Stimulated activated CD8-positive, alpha-beta memory T cell treated with anti-CD3 and anti-CD28 coated beads, Interleukin-7, amount 100 ng/mL, for 1 hour (primary cell): Measurements from ENCODE around the gene DOP1A.

ENCODE experiments used
- DNase-seq, 2 donors: peaks; one replicate each; pipeline ENCODE4 v3.0.0-alpha.2; 2020; ENCODE audit warnings: low read depth in 2 of 2

Gene DOP1A

GRCh38 chr6:83071707-83072106 is 4.2 kb downstream of the DOP1A start:
- no peak for DNase-seq

GRCh38 chr6:83072726-83073125 is 5.3 kb downstream of the DOP1A start:
- no peak for DNase-seq

GRCh38 chr6:83073615-83074014 is 6.1 kb downstream of the DOP1A start:
- DNase-seq: no peak

GRCh38 chr6:83083476-83083875 is 16.0 kb downstream of the DOP1A start:
- no peak for DNase-seq

GRCh38 chr6:83086751-83087150 is 19.3 kb downstream of the DOP1A start:
- no peak for DNase-seq

GRCh38 chr6:83092756-83093399 is 25.4 kb downstream of the DOP1A start:
- no peak for DNase-seq

GRCh38 chr6:83096791-83097190 is 29.3 kb downstream of the DOP1A start:
- DNase-seq: no peak

GRCh38 chr6:83097204-83097603 is 29.7 kb downstream of the DOP1A start:
- no peak for DNase-seq

GRCh38 chr6:83097675-83098074 is 30.2 kb downstream of the DOP1A start:
- no peak for DNase-seq

GRCh38 chr6:83098589-83098988 is 31.1 kb downstream of the DOP1A start:
- DNase-seq: no peak

GRCh38 chr6:83108378-83108777 is 40.9 kb downstream of the DOP1A start:
- no peak for DNase-seq

GRCh38 chr6:83113258-83113657 is 45.8 kb downstream of the DOP1A start:
- no peak for DNase-seq

GRCh38 chr6:83114164-83114563 is 46.7 kb downstream of the DOP1A start:
- DNase-seq: no peak

- no peak for DNase-seq
These were observed 50.3 kb downstream of the DOP1A start for GRCh38 chr6:83117802-83118201.

- no peak for DNase-seq
These were observed 52.4 kb downstream of the DOP1A start for GRCh38 chr6:83119742-83120300.

- no peak for DNase-seq
These were observed 57.1 kb downstream of the DOP1A start for GRCh38 chr6:83124553-83124952.

GRCh38 chr6:83125425-83125824 is 58.0 kb downstream of the DOP1A start:
- no peak for DNase-seq

GRCh38 chr6:83126223-83126622 is 58.8 kb downstream of the DOP1A start:
- no peak for DNase-seq

- DNase-seq: no peak
These were observed 59.3 kb downstream of the DOP1A start for GRCh38 chr6:83126807-83127206.

- DNase-seq: no peak
These were observed 59.8 kb downstream of the DOP1A start for GRCh38 chr6:83127258-83127657.

- DNase-seq: no peak
These were observed 60.5 kb downstream of the DOP1A start for GRCh38 chr6:83127976-83128375.

GRCh38 chr6:83132121-83132520 is 64.7 kb downstream of the DOP1A start:
- no peak for DNase-seq

- no peak for DNase-seq
These were observed 70.7 kb downstream of the DOP1A start for GRCh38 chr6:83138118-83138722.

GRCh38 chr6:83138758-83139157 is 71.3 kb downstream of the DOP1A start:
- DNase-seq: no peak
